Measurements from ENCODE around the gene FBXL16.

FBXL16 gene

DNA sequence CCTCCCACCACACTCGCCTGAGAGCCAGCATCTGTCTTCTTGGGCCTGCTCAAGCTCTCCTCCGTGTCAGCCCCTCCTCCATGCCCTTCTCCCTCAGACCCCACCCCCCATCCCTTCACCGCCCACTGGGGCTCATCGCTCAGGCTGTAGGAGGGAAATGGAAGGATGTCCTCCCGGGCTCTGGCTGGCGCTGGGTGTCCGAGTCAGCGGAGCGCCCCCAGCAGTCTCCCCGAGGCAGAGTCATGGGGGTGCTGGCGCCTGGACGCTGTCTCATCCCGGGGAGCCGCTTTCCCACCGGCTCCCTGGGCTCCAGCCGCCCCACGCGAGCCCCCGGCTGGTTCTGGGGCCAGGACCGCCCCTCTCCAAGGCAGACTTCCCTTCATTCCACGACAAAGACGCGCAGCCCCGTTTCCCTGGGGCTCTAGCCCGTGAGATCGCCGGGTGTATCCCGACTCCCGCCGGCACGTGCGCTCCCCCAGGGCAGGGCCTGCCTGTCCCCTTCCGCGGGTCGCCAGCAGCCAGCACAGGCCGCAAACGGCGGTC, 14.9 kb upstream of the FBXL16 start:
- Histone ChIP-seq H3K36me3 (ENCODE audit: control insufficient read depth, low read length) (peaks cover 26% of the 10 kb centered on the region), H3K9me3 (ENCODE audit: control insufficient read depth, insufficient read depth, low read length) (no peaks in the 10 kb centered on the region), H4K20me1 (ENCODE audit: control insufficient read depth, insufficient read depth, low read depth, low read length) (peaks cover 8% of the 10 kb centered on the region; the same call in 1 of the 2 replicates), H3K27ac (ENCODE audit: low read depth, low read length) (peak overlapping the region; percentile 93), H3K9me2 (replicated peaks; ENCODE audit: control insufficient read depth, low read length) (no peaks in the 10 kb centered on the region), H3K4me2 (ENCODE audit: low read length) (peak overlapping the region; percentile 96), H3K4me1 (ENCODE audit: control insufficient read depth, low read length) (peaks cover 59% of the 10 kb centered on the region), H3K27me3 (ENCODE audit: control insufficient read depth, low read length) (peaks cover 9% of the 10 kb centered on the region), H3F3A (ENCODE audit: control insufficient read depth, insufficient read depth) (peaks cover 7% of the 10 kb centered on the region; the same call in 1 of the 2 replicates), H3K79me2 (ENCODE audit: control insufficient read depth, low read length) (peaks cover 11% of the 10 kb centered on the region), H3K4me3 (ENCODE audit: low read length) (peak overlapping the region; percentile 99)
- no peak for TF ChIP-seq EZH2phosphoT487 (IDR thresholded peaks at IDR 0.05; ENCODE audit: borderline replicate concordance, low read length)
- TF ChIP-seq, protein P1, sequence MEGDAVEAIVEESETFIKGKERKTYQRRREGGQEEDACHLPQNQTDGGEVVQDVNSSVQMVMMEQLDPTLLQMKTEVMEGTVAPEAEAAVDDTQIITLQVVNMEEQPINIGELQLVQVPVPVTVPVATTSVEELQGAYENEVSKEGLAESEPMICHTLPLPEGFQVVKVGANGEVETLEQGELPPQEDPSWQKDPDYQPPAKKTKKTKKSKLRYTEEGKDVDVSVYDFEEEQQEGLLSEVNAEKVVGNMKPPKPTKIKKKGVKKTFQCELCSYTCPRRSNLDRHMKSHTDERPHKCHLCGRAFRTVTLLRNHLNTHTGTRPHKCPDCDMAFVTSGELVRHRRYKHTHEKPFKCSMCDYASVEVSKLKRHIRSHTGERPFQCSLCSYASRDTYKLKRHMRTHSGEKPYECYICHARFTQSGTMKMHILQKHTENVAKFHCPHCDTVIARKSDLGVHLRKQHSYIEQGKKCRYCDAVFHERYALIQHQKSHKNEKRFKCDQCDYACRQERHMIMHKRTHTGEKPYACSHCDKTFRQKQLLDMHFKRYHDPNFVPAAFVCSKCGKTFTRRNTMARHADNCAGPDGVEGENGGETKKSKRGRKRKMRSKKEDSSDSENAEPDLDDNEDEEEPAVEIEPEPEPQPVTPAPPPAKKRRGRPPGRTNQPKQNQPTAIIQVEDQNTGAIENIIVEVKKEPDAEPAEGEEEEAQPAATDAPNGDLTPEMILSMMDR (IDR thresholded peaks at IDR 0.05; ENCODE audit: low read depth, low read length, poor library complexity, severe bottlenecking): peak; percentile 56

DNA sequence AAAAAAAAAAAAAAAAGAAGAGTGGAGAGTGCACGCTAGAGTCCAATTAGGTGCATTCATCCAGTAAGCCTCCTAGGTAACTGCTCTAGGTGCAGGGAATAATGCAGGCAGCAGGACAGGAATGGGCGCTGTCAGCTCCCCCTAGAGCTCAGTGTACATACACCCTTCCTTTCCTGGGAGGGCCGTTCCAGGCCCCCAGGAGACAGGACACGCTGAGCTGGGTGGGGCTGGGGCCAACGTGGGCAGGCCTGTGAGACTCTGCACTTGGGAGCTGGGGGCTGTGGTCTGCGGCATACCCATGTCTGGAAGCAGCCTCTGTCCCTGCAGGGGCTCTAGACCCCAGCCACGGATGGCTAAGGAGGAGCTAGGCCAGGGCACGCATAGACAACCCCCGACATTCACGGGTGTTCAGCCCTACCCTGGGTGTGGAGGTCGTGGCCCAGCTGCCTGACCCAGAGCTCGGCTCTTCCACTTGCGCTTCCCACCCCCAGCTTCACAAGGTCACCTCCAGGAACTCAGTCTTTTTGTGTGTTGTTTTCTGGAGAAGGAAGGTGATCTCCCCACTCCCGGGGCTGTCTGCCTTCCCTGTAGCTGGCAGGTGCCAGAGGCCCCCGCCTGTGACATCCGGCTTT, 14.3 kb upstream of the FBXL16 start:
- no peaks in the 10 kb centered on the region for H3K9me3 ChIP-seq (ENCODE audit: control insufficient read depth, insufficient read depth, low read length)
- peaks cover 11% of the 10 kb centered on the region for H3K79me2 ChIP-seq (ENCODE audit: control insufficient read depth, low read length)
- TF ChIP-seq, protein P1 (IDR thresholded peaks at IDR 0.05; ENCODE audit: low read depth, low read length, poor library complexity, severe bottlenecking): peak; percentile 34
- no peak for TF ChIP-seq EZH2phosphoT487 (IDR thresholded peaks at IDR 0.05; ENCODE audit: borderline replicate concordance, low read length)
- H3K4me3 ChIP-seq (ENCODE audit: low read length): peak overlapping the region; percentile 99
- peaks cover 26% of the 10 kb centered on the region for H3K36me3 ChIP-seq (ENCODE audit: control insufficient read depth, low read length)
- peaks cover 8% of the 10 kb centered on the region; the same call in 1 of the 2 replicates for H4K20me1 ChIP-seq (ENCODE audit: control insufficient read depth, insufficient read depth, low read depth, low read length)
- H3K27ac ChIP-seq (ENCODE audit: low read depth, low read length): peak overlapping the region; percentile 93
- peaks cover 62% of the 10 kb centered on the region for H3K4me1 ChIP-seq (ENCODE audit: control insufficient read depth, low read length)
- H3K4me2 ChIP-seq (ENCODE audit: low read length): peak overlapping the region; percentile 96
- H3F3A ChIP-seq (ENCODE audit: control insufficient read depth, insufficient read depth): peaks cover 7% of the 10 kb centered on the region; the same call in 1 of the 2 replicates
- H3K9me2 ChIP-seq (replicated peaks; ENCODE audit: control insufficient read depth, low read length): no peaks in the 10 kb centered on the region
- peaks cover 12% of the 10 kb centered on the region for H3K27me3 ChIP-seq (ENCODE audit: control insufficient read depth, low read length)

DNA sequence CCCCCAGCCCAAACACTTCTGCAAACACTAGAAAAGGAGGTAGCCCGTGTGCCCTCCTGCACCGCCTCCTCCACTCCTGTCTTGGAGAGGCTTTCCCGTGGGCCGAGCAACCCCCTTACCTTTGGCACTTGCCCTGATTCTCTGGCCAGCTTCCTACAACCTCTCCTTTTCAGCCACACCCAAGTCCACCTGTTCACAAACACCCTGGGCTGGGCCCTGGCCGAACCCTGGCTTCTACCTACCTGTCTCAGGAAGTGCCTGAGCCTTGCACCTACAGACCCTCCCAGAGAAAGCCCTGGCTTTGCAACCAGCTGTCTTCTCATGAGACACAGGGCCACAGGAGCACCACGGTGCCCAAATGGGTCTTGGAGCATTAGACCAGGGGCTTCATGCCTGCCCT, 13.3 kb upstream of the FBXL16 start:
- Histone ChIP-seq H3K79me2 (ENCODE audit: control insufficient read depth, low read length) (peaks cover 11% of the 10 kb centered on the region), H3K4me1 (ENCODE audit: control insufficient read depth, low read length) (peaks cover 63% of the 10 kb centered on the region), H4K20me1 (ENCODE audit: control insufficient read depth, insufficient read depth, low read depth, low read length) (peaks cover 8% of the 10 kb centered on the region; the same call in 1 of the 2 replicates), H3K9me2 (replicated peaks; ENCODE audit: control insufficient read depth, low read length) (no peaks in the 10 kb centered on the region), H3K27ac (ENCODE audit: low read depth, low read length) (no peak overlapping the region), H3K36me3 (ENCODE audit: control insufficient read depth, low read length) (peaks cover 26% of the 10 kb centered on the region), H3K4me2 (ENCODE audit: low read length) (peak overlapping the region; percentile 96), H3K27me3 (ENCODE audit: control insufficient read depth, low read length) (peaks cover 12% of the 10 kb centered on the region), H3K4me3 (ENCODE audit: low read length) (peak overlapping the region; percentile 99), H3F3A (ENCODE audit: control insufficient read depth, insufficient read depth) (peaks cover 7% of the 10 kb centered on the region; the same call in 1 of the 2 replicates), H3K9me3 (ENCODE audit: control insufficient read depth, insufficient read depth, low read length) (no peaks in the 10 kb centered on the region)
- TF ChIP-seq, protein P1 (IDR thresholded peaks at IDR 0.05; ENCODE audit: low read depth, low read length, poor library complexity, severe bottlenecking): no peak
- no peak for TF ChIP-seq EZH2phosphoT487 (IDR thresholded peaks at IDR 0.05; ENCODE audit: borderline replicate concordance, low read length)
